Endothelial cell (in vitro differentiated cells): ENCODE results near the gene GATA3. TPM values are rescaled to one million over a fixed set of nuclear protein-coding genes. Genes with fewer than 3 reads are reported as not detected.

Experiments
- DNase-seq: peaks from one replicate; pipeline ENCODE4 v3.0.0; 2021; ENCODE audit warnings: low spot score
- H3K27ac Mint-ChIP-seq: one replicate; pipeline ENCODE4 v1.8.0; 2021; ENCODE audit warnings: mixed read lengths, inconsistent platforms; ENCODE audit not compliant: unreplicated experiment
- H3K27me3 Mint-ChIP-seq: one replicate; pipeline ENCODE4 v1.8.0; 2021; ENCODE audit warnings: mild to moderate bottlenecking, moderate library complexity, mixed read lengths, inconsistent platforms; ENCODE audit not compliant: unreplicated experiment
- H3K36me3 Mint-ChIP-seq: one replicate; pipeline ENCODE4 v1.8.0; 2021; ENCODE audit warnings: mild to moderate bottlenecking, low read depth, mixed read lengths, inconsistent platforms; ENCODE audit not compliant: unreplicated experiment
- H3K4me1 Mint-ChIP-seq: one replicate; pipeline ENCODE4 v1.8.0; 2021; ENCODE audit warnings: mild to moderate bottlenecking, mixed read lengths, inconsistent platforms; ENCODE audit not compliant: unreplicated experiment
- H3K4me3 Mint-ChIP-seq: one replicate; pipeline ENCODE4 v1.8.0; 2021; ENCODE audit warnings: mild to moderate bottlenecking, mixed read lengths, inconsistent platforms; ENCODE audit not compliant: unreplicated experiment
- H3K9me3 Mint-ChIP-seq: one replicate; pipeline ENCODE4 v1.8.0; 2021; ENCODE audit warnings: mixed read lengths, inconsistent platforms; ENCODE audit not compliant: unreplicated experiment
- total RNA-seq: library from RNA; stranded (reverse); fragmentation: NEBNext Ultra II Directional; extraction: Animal tissue kit (Norgen Biotek cat#: 25700); gene quantifications from one replicate; pipeline ENCODE4 v1.2.1, GENCODE V29; 2021; ENCODE audit not compliant: unreplicated experiment
- TF ChIP-seq, protein P1 (sequence below): fragments of 200-600 bp; sonication (generic); IDR thresholded peaks from one replicate; pipeline ENCODE4 v1.5.0; 2021; ENCODE audit warnings: antibody characterized with exemption; ENCODE audit not compliant: unreplicated experiment

GATA3 gene
- total RNA-seq, 1 donor from 2014 or later: 70.9 TPM

DNA sequence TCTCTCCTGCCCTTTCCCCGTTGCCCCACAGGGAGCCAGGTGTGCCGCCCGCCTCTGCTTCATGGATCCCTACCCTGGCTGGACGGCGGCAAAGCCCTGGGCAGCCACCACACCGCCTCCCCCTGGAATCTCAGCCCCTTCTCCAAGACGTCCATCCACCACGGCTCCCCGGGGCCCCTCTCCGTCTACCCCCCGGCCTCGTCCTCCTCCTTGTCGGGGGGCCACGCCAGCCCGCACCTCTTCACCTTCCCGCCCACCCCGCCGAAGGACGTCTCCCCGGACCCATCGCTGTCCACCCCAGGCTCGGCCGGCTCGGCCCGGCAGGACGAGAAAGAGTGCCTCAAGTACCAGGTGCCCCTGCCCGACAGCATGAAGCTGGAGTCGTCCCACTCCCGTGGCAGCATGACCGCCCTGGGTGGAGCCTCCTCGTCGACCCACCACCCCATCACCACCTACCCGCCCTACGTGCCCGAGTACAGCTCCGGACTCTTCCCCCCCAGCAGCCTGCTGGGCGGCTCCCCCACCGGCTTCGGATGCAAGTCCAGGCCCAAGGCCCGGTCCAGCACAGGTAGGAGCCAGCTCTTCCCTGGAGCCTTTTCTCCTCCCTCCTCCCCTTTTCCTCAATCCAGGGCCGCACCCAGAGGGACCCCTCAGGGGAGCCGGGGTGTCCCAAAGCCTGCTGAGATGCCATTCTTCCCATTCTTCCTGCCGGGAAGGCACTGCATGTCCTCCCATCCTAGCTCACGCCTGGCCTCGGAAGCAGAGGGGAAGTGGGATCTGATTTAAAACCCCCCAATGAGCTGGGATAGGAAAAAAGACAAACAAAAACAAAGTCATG lies 4.0 kb downstream of the GATA3 start:
- Mint-ChIP-seq H3K27me3 (peaks cover 27% of the 10 kb centered on the region), H3K27ac (peak overlapping the region; percentile 86), H3K4me3 (peak overlapping the region; percentile 98), H3K9me3 (no peaks in the 10 kb centered on the region), H3K36me3 (peaks cover 64% of the 10 kb centered on the region), H3K4me1 (peaks cover 59% of the 10 kb centered on the region)
- TF ChIP-seq, protein P1, sequence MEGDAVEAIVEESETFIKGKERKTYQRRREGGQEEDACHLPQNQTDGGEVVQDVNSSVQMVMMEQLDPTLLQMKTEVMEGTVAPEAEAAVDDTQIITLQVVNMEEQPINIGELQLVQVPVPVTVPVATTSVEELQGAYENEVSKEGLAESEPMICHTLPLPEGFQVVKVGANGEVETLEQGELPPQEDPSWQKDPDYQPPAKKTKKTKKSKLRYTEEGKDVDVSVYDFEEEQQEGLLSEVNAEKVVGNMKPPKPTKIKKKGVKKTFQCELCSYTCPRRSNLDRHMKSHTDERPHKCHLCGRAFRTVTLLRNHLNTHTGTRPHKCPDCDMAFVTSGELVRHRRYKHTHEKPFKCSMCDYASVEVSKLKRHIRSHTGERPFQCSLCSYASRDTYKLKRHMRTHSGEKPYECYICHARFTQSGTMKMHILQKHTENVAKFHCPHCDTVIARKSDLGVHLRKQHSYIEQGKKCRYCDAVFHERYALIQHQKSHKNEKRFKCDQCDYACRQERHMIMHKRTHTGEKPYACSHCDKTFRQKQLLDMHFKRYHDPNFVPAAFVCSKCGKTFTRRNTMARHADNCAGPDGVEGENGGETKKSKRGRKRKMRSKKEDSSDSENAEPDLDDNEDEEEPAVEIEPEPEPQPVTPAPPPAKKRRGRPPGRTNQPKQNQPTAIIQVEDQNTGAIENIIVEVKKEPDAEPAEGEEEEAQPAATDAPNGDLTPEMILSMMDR: no peak
- DNase-seq: no peak

DNA sequence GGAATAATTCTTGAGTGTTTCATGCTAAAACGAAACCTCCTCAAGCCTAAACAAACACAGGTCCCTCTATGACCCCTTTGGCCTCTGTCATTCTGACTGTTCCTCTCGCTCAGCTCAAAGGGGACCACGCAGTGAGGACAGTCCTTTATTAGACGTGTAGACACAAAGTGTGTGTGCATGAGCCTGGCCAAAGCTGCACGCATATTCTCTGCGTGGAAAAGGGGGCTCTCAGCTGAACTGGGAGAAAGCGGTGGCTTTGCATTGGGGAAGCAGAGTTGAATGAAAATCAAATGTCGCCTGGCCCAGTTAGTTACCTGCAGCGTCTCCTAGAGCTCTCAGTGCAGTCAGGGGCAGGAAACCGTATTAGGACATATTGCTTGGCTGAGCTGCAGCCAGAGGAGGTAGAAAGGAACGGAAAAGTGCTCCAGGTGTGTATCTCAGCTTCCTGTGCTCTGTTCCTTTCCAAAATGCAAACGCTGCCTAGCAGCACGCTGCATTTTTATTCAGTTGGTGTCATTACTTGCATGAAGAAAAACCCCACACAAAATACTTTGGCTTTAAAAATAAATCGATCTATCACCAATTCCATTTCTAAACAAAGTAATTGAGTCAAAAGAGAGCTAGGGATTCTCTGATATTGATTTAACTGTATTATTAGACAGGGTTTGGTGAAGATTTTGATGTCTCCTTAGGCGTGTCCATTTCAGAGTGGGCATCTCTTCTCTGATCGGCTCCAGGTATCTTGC lies 4.9 kb downstream of the GATA3 start:
- Mint-ChIP-seq H3K36me3 (peaks cover 70% of the 10 kb centered on the region), H3K27me3 (peaks cover 23% of the 10 kb centered on the region), H3K4me3 (peak overlapping the region; percentile 98), H3K9me3 (no peaks in the 10 kb centered on the region), H3K4me1 (peaks cover 62% of the 10 kb centered on the region), H3K27ac (peak overlapping the region; percentile 86)
- TF ChIP-seq, protein P1: no peak
- peak; percentile 21 for DNase-seq

DNA sequence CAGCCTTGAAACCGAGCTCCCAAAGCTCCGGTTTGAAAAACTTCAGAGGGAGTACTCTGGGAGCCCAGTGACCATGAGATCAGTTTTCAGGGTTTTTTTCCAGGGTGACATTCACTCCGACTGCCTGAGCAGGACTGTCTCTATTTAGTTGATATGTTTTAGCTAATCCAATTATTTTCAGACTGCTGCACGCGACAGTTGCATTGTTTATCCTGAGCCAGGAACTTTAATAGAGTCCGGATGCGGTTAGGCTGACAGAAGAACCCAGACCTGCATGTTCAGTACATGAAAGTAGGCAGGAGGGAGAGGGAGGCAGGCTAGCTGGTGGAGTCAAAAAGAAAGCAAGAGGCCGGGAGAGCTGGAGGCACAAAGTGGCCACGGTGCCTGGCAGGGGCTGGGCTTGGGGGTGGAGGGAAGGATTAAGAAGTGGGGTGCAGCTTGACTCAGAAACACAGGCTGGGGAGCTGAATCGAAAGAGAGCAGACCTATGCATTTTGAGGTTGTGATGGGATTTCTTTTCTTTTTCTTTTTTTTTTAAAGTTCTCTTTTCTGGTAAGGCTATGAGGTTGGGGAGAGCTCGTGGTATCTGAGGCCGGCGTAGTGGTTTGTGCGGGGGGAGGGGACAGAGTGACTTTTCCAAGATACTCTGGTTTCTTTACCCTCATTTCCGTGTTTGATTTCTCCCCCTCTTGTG lies 5.7 kb downstream of the GATA3 start:
- Mint-ChIP-seq H3K27ac (peak overlapping the region; percentile 86), H3K4me3 (peak overlapping the region; percentile 98), H3K9me3 (no peaks in the 10 kb centered on the region), H3K4me1 (peaks cover 67% of the 10 kb centered on the region), H3K27me3 (peaks cover 27% of the 10 kb centered on the region), H3K36me3 (peaks cover 74% of the 10 kb centered on the region)
- DNase-seq: no peak
- TF ChIP-seq, protein P1: no peak

DNA sequence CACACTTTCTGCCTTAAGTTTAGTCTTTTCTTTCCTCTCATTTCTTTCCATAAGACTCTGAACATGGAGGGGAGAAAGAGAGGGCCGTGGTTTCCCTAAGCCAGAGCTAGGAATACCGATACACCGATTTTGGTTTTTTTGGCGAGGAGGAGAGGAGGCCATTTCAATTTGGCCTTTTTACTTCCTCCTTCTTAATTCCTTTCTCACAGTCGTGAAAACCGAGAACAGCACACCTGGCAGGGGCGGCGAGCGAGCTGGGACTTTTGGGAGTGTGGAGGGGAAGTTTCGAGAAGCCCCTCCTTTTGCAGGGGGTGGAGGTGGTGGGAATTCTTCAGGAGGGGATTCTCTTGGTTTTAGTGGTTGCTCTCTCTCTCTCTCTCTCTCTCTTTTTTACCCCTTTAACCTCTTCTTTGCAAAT lies 6.2 kb downstream of the GATA3 start:
- Mint-ChIP-seq H3K4me3 (peak overlapping the region; percentile 98), H3K4me1 (peaks cover 71% of the 10 kb centered on the region), H3K36me3 (peaks cover 78% of the 10 kb centered on the region), H3K27me3 (peaks cover 26% of the 10 kb centered on the region), H3K27ac (peak overlapping the region; percentile 86), H3K9me3 (no peaks in the 10 kb centered on the region)
- TF ChIP-seq, protein P1: no peak
- no peak for DNase-seq
